ENCODE measurements around the gene IFT80.
"Not testable (repeated sequence)": the region's sequence is repeated elsewhere in the genome, so short reads cannot be mapped to it uniquely, and the experiment has no call there.

The IFT80 gene

DNA sequence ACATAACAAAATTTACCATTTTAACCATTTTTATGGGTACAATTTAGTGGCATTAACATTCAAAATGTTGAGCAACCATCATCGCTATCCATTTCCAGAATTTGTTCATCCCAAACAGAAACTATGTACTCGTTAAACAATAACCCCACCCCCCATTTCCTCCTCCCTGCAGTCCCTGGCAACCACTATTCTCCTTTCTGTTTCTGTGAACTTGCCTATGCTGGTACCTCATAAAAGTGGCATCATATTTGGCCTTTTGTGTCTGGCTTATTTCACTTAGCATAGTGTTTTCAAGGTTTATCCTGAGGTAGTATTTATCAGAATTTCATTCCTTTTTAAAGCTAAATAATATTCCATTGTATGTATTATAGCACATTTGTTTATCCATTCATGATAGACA, 141.4 kb downstream of the IFT80 start:
- DNase-seq = no peak

DNA sequence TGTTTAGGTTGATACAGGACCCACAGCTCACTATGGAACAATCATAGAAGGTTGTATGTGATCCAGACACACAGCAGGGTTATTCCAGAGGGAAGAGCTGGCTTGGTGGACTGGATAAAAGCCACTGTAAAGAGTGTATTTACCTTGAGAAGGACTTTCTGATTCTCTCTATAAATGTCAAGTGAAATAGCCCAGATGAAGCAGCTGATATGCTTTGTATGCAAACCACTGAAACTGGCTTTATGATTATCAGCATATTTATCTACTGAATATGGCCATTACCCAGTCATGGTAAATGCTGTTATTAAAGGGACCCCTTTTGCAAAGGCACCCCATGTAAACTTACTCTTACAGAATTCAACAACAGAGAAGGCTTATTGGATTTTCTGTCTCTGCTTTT, 145.7 kb downstream of the IFT80 start:
- DNase-seq = no peak

DNA sequence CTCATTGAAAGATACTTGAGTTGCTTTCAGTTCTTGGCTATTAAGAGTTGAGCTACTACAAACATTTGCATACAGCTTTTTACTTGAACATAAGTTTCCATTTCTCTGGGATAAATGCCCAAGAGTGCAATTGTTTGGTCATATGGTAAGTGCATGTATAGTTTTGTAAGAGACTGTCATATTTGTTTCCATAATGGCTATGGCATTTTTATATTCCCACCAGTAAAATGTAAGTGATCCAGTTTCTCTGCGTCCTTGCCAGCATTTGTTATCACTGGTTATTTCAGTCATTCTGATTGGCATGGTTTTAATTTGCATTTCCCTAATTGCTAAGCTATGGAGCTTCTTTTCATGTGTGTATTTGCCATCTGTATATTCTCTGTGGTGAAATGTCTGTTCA, 151.3 kb downstream of the IFT80 start:
- DNase-seq = no peak

DNA sequence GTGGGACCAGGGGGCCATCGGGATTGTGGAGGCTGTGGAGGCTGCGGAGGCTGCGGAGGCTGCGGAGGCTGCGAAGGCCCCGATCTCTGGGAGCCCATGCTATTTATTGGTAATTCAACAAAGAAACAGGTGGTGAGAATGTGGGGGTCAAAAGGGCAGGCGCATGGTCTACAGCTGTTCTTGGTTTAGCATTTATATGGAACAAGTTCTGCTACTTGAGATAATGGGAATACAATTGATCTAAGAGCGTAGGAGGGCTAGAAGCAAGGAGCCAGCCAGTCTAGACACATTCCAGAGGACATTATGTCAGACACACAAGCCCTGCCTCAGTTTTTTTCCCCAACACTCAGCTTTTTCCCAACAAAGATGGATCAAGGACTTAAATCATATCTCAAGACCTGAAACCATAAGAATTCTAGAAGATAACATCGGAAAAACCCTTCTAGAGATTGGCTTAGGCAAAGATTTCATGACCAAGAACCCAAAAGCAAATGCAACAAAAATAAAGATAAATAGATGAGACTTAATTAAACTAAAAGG, 153.7 kb downstream of the IFT80 start:
- DNase-seq = no peak

DNA sequence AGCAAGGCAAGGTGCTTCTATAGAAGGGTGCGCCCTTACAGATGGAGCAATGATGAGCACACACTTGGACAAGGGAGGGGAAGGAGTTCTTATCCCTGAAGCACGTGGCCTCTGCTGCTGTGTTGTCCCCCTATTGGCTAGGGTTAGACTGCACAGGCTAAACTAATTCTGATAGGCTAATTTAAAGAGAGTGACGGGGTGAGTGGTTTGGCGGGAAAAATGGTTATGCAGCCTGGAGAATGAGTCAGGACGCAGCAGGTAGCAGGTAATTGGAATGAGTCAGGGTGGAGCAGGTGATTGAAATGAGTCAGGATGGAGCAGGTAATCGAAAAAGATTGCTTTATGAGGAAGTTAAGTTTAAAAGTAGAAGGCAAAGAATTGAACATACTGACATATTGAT, 158.3 kb downstream of the IFT80 start:
- DNase-seq = not testable (repeated sequence)

GRCh38 chr3:160232014-160232413, 167.0 kb downstream of the IFT80 start:
- no peak for DNase-seq

GRCh38 chr3:160227419-160227818, 171.6 kb downstream of the IFT80 start:
- no peak for DNase-seq

GRCh38 chr3:160226026-160226907, 172.8 kb downstream of the IFT80 start:
- DNase-seq = no peak

GRCh38 chr3:160225176-160226025, 173.6 kb downstream of the IFT80 start, which contains the start of gene C3orf80:
TSS of gene C3orf80 (plus strand) at chr3:160225422. CDS start at chr3:160225636, 214 bp downstream.
- DNase-seq = peak; percentile 53

GRCh38 chr3:160224811-160225175, 174.2 kb downstream of the IFT80 start:
- DNase-seq = no peak

- no peak for DNase-seq
Observed at GRCh38 chr3:160224256-160224655, 174.8 kb downstream of the IFT80 start.

DNA sequence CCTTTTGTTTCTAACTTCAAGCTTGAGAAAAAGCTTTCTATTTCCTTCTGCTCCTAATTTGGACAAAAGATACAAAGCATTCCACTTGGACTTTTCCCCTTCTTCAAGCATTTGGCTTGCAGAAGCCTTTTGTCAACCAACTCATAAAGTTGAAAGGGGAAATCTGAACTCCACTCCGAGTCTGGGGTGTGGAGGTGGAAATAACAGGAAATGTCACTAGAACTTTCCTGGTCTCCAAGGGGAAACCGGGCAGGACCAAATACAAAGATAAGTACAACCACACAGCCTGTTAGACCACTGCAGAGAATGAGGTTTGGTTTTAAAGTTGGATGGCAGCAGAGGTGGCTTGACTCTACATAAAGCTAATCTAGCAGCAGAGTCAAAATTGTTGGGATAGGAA, 178.0 kb downstream of the IFT80 start:
- DNase-seq = no peak

- no peak for DNase-seq
Observed at GRCh38 chr3:160220038-160220437, 179.0 kb downstream of the IFT80 start.

DNA sequence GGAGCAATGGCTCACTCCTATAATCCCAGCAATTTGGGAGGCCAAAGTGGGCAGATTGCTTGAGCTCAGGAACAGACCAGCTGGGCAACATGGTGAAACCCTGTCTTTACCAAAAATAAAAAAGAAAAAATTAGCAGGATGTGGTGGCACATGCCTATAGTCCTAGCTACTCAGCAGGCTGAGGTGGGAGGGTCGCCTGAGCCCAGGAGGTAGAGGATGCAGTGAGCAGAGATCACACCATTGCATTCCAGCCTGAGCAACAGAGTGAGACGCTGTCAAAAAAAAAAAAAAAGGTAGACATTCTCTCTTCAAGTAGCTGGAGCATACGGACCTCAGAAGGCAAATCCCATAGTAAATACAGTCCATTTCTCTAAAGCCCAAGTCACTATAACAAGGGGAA, 180.9 kb downstream of the IFT80 start:
- DNase-seq = no peak

- no peak for DNase-seq
Observed at GRCh38 chr3:160217675-160218074, 181.3 kb downstream of the IFT80 start.

- no peak for DNase-seq
Observed at GRCh38 chr3:160213191-160213590, 185.8 kb downstream of the IFT80 start.

DNA sequence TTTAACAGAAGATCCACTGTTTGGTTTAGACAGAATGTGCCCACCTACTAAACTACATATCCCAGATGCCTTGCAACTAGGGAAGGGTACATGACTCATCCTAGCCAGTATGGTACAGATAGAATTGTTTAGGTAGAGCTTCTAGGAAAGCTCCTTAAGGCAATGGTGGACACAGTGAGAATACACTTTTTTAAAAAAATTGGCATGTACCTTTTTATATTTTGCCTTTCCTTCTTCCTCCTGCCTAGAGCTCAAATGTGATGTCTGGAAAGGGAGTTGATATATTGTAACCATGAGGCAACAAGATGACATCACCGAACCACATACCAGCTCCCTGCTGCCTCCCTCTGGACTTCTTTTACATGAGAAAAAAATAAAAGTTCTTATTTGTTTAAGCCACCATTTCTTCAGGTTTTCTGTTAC, 188.2 kb downstream of the IFT80 start:
- DNase-seq = no peak

GRCh38 chr3:160210341-160210740, 188.7 kb downstream of the IFT80 start:
- no peak for DNase-seq
